HepG2 (cell line): ENCODE data around the gene TOMM20. TPM values are rescaled to one million over a fixed set of nuclear protein-coding genes. Genes with fewer than 3 reads are reported as not detected.
A peak's percentile ranks its signal among the peaks of the same experiment; 100 is the strongest.

Experiments used
- CBX5 ChIP-seq: sonication (generic); formaldehyde crosslinking; IDR thresholded peaks from 2 replicates; pipeline ENCODE4 v1.4.0; 2020; ENCODE audit warnings: missing genetic modification reagents, borderline replicate concordance
- CENPX ChIP-seq: sonication (generic); formaldehyde crosslinking; IDR thresholded peaks from 2 replicates; pipeline ENCODE4 v1.9.0; 2021; ENCODE audit warnings: mild to moderate bottlenecking, missing genetic modification reagents, moderate library complexity
- GABPA ChIP-seq, 2 experiments: IDR thresholded peaks; 2 replicates each; pipeline ENCODE4 v1.6.1; 2011 to 2016; ENCODE audit warnings: low read depth in 2 of 2, low read length in 1 of 2, missing biosample characterization in 1 of 2, missing genetic modification characterization in 1 of 2
- HOXA5 ChIP-seq: sonication (generic); formaldehyde crosslinking; IDR thresholded peaks from 2 replicates; pipeline ENCODE4 v1.4.0; 2020; ENCODE audit warnings: missing genetic modification reagents
- HOXA7 ChIP-seq: sonication (generic); formaldehyde crosslinking; IDR thresholded peaks from 2 replicates; pipeline ENCODE4 v1.8.1; 2022; ENCODE audit warnings: mild to moderate bottlenecking, missing genetic modification reagents, moderate library complexity
- ISL2 ChIP-seq: sonication (generic); formaldehyde crosslinking; IDR thresholded peaks from 2 replicates; pipeline ENCODE4 v1.5.0; 2020; ENCODE audit warnings: missing genetic modification reagents
- MXD1 ChIP-seq: sonication (generic); formaldehyde crosslinking; IDR thresholded peaks from 2 replicates; pipeline ENCODE4 v1.4.0; 2020; ENCODE audit warnings: mild to moderate bottlenecking, missing genetic modification reagents
- NFYC ChIP-seq: IDR thresholded peaks from 2 replicates; pipeline ENCODE4 v1.6.1; 2016; ENCODE audit warnings: missing genetic modification reagents, missing compliant biosample characterization
- PHF5A ChIP-seq: IDR thresholded peaks from one replicate; pipeline ENCODE4 v1.6.1; 2018; ENCODE audit warnings: low read depth, missing genetic modification reagents; ENCODE audit not compliant: unreplicated experiment
- REPIN1 ChIP-seq: sonication (generic); formaldehyde crosslinking; IDR thresholded peaks from 2 replicates; pipeline ENCODE4 v1.8.0; 2022; ENCODE audit warnings: missing genetic modification reagents, low read depth, mild to moderate bottlenecking, borderline replicate concordance
- SMAD1 ChIP-seq: sonication (generic); formaldehyde crosslinking; IDR thresholded peaks from 2 replicates; pipeline ENCODE4 v1.4.0; 2020; ENCODE audit warnings: missing genetic modification reagents, low read depth, mild to moderate bottlenecking, borderline replicate concordance
- SMAD9 ChIP-seq: sonication (generic); formaldehyde crosslinking; IDR thresholded peaks from 2 replicates; pipeline ENCODE4 v1.5.1; 2020; ENCODE audit warnings: mild to moderate bottlenecking, missing genetic modification reagents
- TBL1XR1 ChIP-seq: fragments of 150-350 bp; IDR thresholded peaks from 2 replicates; pipeline ENCODE4 v1.6.1; 2014; ENCODE audit warnings: borderline replicate concordance, low read length; ENCODE audit not compliant: partially characterized antibody
- U2AF2 ChIP-seq: fragments of 200-400 bp; formaldehyde crosslinking; IDR thresholded peaks from 2 replicates; pipeline ENCODE4 v1.6.1; 2017; ENCODE audit warnings: low read depth, mild to moderate bottlenecking, low read length
- YEATS2 ChIP-seq: sonication (generic); formaldehyde crosslinking; IDR thresholded peaks from 2 replicates; pipeline ENCODE4 v1.4.0; 2020; ENCODE audit warnings: missing genetic modification reagents, borderline replicate concordance
- ZFP36 ChIP-seq: fragments of 150-350 bp; IDR thresholded peaks from 2 replicates; pipeline ENCODE4 v1.6.1; 2018; ENCODE audit warnings: borderline replicate concordance, low read length, low read depth; ENCODE audit not compliant: partially characterized antibody
- ZNF383 ChIP-seq: sonication (generic); formaldehyde crosslinking; IDR thresholded peaks from 2 replicates; pipeline ENCODE4 v1.4.0; 2020; ENCODE audit warnings: missing genetic modification reagents, mild to moderate bottlenecking, borderline replicate concordance
- ZNF552 ChIP-seq: sonication (generic); formaldehyde crosslinking; IDR thresholded peaks from 2 replicates; pipeline ENCODE4 v1.9.0; 2022; ENCODE audit warnings: missing genetic modification reagents, mild to moderate bottlenecking, borderline replicate concordance
- ZNF557 ChIP-seq: sonication (generic); formaldehyde crosslinking; IDR thresholded peaks from 2 replicates; pipeline ENCODE4 v1.4.0; 2020; ENCODE audit warnings: missing genetic modification reagents
- ZNF577 ChIP-seq: sonication (generic); formaldehyde crosslinking; IDR thresholded peaks from 2 replicates; pipeline ENCODE4 v1.4.0; 2020; ENCODE audit warnings: mild to moderate bottlenecking, low read depth, missing genetic modification reagents, borderline replicate concordance
- ZNF589 ChIP-seq: sonication (generic); formaldehyde crosslinking; conservative IDR thresholded peaks from 2 replicates; pipeline ENCODE4 v1.8.0; 2022; ENCODE audit warnings: mild to moderate bottlenecking, moderate library complexity, missing genetic modification reagents
- ZNF616 ChIP-seq: sonication (generic); formaldehyde crosslinking; IDR thresholded peaks from 2 replicates; pipeline ENCODE4 v1.5.0; 2020; ENCODE audit warnings: low read depth, mild to moderate bottlenecking, missing genetic modification reagents
- ZNF879 ChIP-seq: sonication (generic); formaldehyde crosslinking; IDR thresholded peaks from 2 replicates; pipeline ENCODE4 v1.8.1; 2023; ENCODE audit warnings: missing genetic modification reagents
- ZNF891 ChIP-seq: sonication (generic); formaldehyde crosslinking; IDR thresholded peaks from 2 replicates; pipeline ENCODE4 v1.5.0; 2020; ENCODE audit warnings: mild to moderate bottlenecking, missing genetic modification reagents
- ZSCAN20 ChIP-seq: sonication (generic); formaldehyde crosslinking; IDR thresholded peaks from 2 replicates; pipeline ENCODE4 v1.4.0; 2020; ENCODE audit warnings: missing genetic modification reagents, mild to moderate bottlenecking, borderline replicate concordance
- polyA plus RNA-seq, 8 experiments: library from polyadenylated mRNA; depleted of rRNA in 3 of 8; stranded (reverse) in 7 of 8; unstranded in 1 of 8; fragments of >200 nt; fragmentation: Illumina TruSeq in 4 of 8; extraction: Trizol in 4 of 8; gene quantifications; 2 replicates each; pipeline versions ENCODE4 v1.2.1 to v1.2.3, GENCODE V29; 2011 to 2016; ENCODE audit warnings: low read depth in 4 of 8, missing spikeins in 1 of 8, mixed read lengths in 1 of 8; ENCODE audit not compliant: insufficient read depth in 1 of 8
- total RNA-seq, 5 experiments: library from RNA; depleted of rRNA; stranded (reverse); fragments of >200 nt; fragmentation: Illumina TruSeq; extraction: Trizol; gene quantifications; 2 replicates each; pipeline ENCODE4 v1.2.3, GENCODE V29; 2016; ENCODE audit warnings: low read depth in 1 of 5
- TF ChIP-seq, protein P1 (sequence below): sonication (generic); formaldehyde crosslinking; IDR thresholded peaks from 2 replicates; pipeline ENCODE4 v1.4.0; 2020; ENCODE audit warnings: missing genetic modification reagents, borderline replicate concordance
- TF ChIP-seq, protein P2 (sequence below): sonication (generic); formaldehyde crosslinking; IDR thresholded peaks from 2 replicates; pipeline ENCODE4 v1.8.0; 2022; ENCODE audit warnings: mild to moderate bottlenecking, missing genetic modification reagents, moderate library complexity

The TOMM20 gene
- total and polyA plus RNA-seq, 2 of the 13 experiments (the other 11 are each of a cell fraction or from before 2014, with no cell fraction given): 153 to 376 TPM

GRCh38 chr1:235075048-235075776 is 53.4 kb downstream of the TOMM20 start (continued):
- TF ChIP-seq ZNF891 (CRISPR knock-in tag) (no peak), ZSCAN20 (no peak), U2AF2 (no peak), REPIN1 (CRISPR knock-in tag) (no peak), YEATS2 (CRISPR knock-in tag) (peak; percentile 30; the same call in 1 of the 2 replicates), CENPX (CRISPR knock-in tag) (no peak), ZNF552 (CRISPR knock-in tag) (0 out of 2 replicates have a peak, but pooled peaks have one; percentile 47), CBX5 (CRISPR knock-in tag) (no peak), PHF5A (no peak), ZNF616 (no peak), SMAD9 (CRISPR knock-in tag) (0 out of 2 replicates have a peak, but pooled peaks have one; percentile 29), TBL1XR1 (no peak), ZNF589 (CRISPR knock-in tag) (no peak), SMAD1 (no peak), ZNF879 (CRISPR knock-in tag) (no peak), ZNF577 (CRISPR knock-in tag) (no peak), ISL2 (peak; percentile 33; the same call in 1 of the 2 replicates), ZFP36 (no peak), GABPA (IDR thresholded peaks at IDR 0.05; ENCODE audit: low read depth, low read length) (no peak), GABPA (CRISPR knock-in tag; IDR thresholded peaks at IDR 0.05; ENCODE audit: low read depth) (no peak), HOXA7 (CRISPR knock-in tag) (no peak), ZNF383 (CRISPR knock-in tag) (no peak), MXD1 (no peak), NFYC (CRISPR knock-in tag) (no peak), ZNF557 (CRISPR knock-in tag) (no peak), HOXA5 (CRISPR knock-in tag) (no peak)
- TF ChIP-seq, protein P1, sequence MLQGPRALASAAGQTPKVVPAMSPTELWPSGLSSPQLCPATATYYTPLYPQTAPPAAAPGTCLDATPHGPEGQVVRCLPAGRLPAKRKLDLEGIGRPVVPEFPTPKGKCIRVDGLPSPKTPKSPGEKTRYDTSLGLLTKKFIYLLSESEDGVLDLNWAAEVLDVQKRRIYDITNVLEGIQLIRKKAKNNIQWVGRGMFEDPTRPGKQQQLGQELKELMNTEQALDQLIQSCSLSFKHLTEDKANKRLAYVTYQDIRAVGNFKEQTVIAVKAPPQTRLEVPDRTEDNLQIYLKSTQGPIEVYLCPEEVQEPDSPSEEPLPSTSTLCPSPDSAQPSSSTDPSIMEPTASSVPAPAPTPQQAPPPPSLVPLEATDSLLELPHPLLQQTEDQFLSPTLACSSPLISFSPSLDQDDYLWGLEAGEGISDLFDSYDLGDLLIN (CRISPR knock-in tag): no peak
- TF ChIP-seq, protein P2, sequence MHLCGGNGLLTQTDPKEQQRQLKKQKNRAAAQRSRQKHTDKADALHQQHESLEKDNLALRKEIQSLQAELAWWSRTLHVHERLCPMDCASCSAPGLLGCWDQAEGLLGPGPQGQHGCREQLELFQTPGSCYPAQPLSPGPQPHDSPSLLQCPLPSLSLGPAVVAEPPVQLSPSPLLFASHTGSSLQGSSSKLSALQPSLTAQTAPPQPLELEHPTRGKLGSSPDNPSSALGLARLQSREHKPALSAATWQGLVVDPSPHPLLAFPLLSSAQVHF: no peak
